ENCODE measurements around the gene C1orf53. TPM values are rescaled to one million over a fixed set of nuclear protein-coding genes. Genes with fewer than 3 reads are reported as not detected.

The C1orf53 gene
- total and polyA plus RNA-seq, 9 of the 15 experiments (the other 6 are each of a cell fraction or from before 2014, with no cell fraction given), result 0.31 to 3.2 (median 2.3) TPM

- TF ChIP-seq, protein P1, sequence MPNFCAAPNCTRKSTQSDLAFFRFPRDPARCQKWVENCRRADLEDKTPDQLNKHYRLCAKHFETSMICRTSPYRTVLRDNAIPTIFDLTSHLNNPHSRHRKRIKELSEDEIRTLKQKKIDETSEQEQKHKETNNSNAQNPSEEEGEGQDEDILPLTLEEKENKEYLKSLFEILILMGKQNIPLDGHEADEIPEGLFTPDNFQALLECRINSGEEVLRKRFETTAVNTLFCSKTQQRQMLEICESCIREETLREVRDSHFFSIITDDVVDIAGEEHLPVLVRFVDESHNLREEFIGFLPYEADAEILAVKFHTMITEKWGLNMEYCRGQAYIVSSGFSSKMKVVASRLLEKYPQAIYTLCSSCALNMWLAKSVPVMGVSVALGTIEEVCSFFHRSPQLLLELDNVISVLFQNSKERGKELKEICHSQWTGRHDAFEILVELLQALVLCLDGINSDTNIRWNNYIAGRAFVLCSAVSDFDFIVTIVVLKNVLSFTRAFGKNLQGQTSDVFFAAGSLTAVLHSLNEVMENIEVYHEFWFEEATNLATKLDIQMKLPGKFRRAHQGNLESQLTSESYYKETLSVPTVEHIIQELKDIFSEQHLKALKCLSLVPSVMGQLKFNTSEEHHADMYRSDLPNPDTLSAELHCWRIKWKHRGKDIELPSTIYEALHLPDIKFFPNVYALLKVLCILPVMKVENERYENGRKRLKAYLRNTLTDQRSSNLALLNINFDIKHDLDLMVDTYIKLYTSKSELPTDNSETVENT (CRISPR knock-in tag; IDR thresholded peaks at IDR 0.05), result no peak
- peak; percentile 79 for TF ChIP-seq BRD9 (IDR thresholded peaks at IDR 0.05; ENCODE audit: low read depth, partially characterized antibody)
- no peak for TF ChIP-seq KAT7 (CRISPR knock-in tag; IDR thresholded peaks at IDR 0.05; ENCODE audit: borderline replicate concordance)
- TF ChIP-seq SREBF2 (CRISPR knock-in tag; IDR thresholded peaks at IDR 0.05), result no peak
- TF ChIP-seq FOXM1 (IDR thresholded peaks at IDR 0.05; ENCODE audit: low read depth), result peak; percentile 57; the same call in 1 of the 2 replicates
- no peak for TF ChIP-seq FOXM1 (CRISPR knock-in tag; IDR thresholded peaks at IDR 0.05; ENCODE audit: low read depth)
- TF ChIP-seq, protein P2, sequence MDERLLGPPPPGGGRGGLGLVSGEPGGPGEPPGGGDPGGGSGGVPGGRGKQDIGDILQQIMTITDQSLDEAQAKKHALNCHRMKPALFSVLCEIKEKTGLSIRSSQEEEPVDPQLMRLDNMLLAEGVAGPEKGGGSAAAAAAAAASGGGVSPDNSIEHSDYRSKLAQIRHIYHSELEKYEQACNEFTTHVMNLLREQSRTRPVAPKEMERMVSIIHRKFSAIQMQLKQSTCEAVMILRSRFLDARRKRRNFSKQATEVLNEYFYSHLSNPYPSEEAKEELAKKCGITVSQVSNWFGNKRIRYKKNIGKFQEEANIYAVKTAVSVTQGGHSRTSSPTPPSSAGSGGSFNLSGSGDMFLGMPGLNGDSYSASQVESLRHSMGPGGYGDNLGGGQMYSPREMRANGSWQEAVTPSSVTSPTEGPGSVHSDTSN (CRISPR knock-in tag; IDR thresholded peaks at IDR 0.05; ENCODE audit: low read depth), result no peak
- TF ChIP-seq, protein P2 (tag; conservative IDR thresholded peaks at IDR 0.05; ENCODE audit: low read depth), result no peak
- no peak for TF ChIP-seq ZKSCAN3 (CRISPR knock-in tag; IDR thresholded peaks at IDR 0.05)
- TF ChIP-seq, protein P3, sequence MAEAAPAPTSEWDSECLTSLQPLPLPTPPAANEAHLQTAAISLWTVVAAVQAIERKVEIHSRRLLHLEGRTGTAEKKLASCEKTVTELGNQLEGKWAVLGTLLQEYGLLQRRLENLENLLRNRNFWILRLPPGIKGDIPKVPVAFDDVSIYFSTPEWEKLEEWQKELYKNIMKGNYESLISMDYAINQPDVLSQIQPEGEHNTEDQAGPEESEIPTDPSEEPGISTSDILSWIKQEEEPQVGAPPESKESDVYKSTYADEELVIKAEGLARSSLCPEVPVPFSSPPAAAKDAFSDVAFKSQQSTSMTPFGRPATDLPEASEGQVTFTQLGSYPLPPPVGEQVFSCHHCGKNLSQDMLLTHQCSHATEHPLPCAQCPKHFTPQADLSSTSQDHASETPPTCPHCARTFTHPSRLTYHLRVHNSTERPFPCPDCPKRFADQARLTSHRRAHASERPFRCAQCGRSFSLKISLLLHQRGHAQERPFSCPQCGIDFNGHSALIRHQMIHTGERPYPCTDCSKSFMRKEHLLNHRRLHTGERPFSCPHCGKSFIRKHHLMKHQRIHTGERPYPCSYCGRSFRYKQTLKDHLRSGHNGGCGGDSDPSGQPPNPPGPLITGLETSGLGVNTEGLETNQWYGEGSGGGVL (CRISPR knock-in tag; IDR thresholded peaks at IDR 0.05), result no peak
- TF ChIP-seq GTF2F1 (IDR thresholded peaks at IDR 0.05; ENCODE audit: low read depth, low read length), result no peak
- no peak for TF ChIP-seq NR0B1 (IDR thresholded peaks at IDR 0.05; ENCODE audit: partially characterized antibody)
- no peak for TF ChIP-seq THRAP3 (IDR thresholded peaks at IDR 0.05; ENCODE audit: borderline replicate concordance)
- peak in 1 of 3 experiments; percentile 90; a peak in 2 of 6 replicates for TF ChIP-seq ZBTB11 (CRISPR knock-in tag; IDR thresholded peaks at IDR 0.05)
Observed at GRCh38 chr1:197928849-197929336, 26.5 kb downstream of the C1orf53 start (continued).
